Endothelial cell of umbilical vein (primary cell): ENCODE results near the gene ERG. TPM values are rescaled to one million over a fixed set of nuclear protein-coding genes. Genes with fewer than 3 reads are reported as not detected.

ENCODE experiments used
- BruUV-seq: library from RNA; stranded (reverse); fragments of 400-500 nt; replicated peaks from 2 replicates; lab custom pipeline; 2021; lab: Mats Ljungman, UMichigan
- CTCF ChIA-PET: fragments of 300-600, 350-600 bp; sonication (Branson Sonifier 250); formaldehyde crosslinking; loops from one replicate; lab custom pipeline; 2021; ENCODE audit warnings: antibody characterized with exemption, inconsistent platforms; lab: Charles Lee
- POLR2A ChIA-PET: fragments of 300-600, 350-600 bp; sonication (Branson Sonifier 250); formaldehyde crosslinking; loops from one replicate; lab custom pipeline; 2021; ENCODE audit warnings: antibody characterized with exemption, inconsistent platforms; lab: Charles Lee
- DNase-seq: peaks from one replicate; pipeline ENCODE4 v3.0.0-alpha.2; 2011; ENCODE audit warnings: low read depth, low spot score
- FAIRE-seq: peaks from 2 replicates; lab custom pipeline; 2011; peaks lifted over from hg19 to GRCh38; lab: Jason Lieb, UNC
- H2AFZ ChIP-seq: 2 replicates; pipeline ENCODE4 v1.6.0; 2012; ENCODE audit warnings: low read depth, low read length, control low read depth, inconsistent platforms
- H3K27ac ChIP-seq: 2 replicates; pipeline ENCODE4 v1.5.1; 2011; ENCODE audit warnings: low read depth, mild to moderate bottlenecking, control low read depth, low read length, moderate library complexity; ENCODE audit not compliant: insufficient read depth
- H3K27me3 ChIP-seq, 2 experiments: 2 replicates each; pipeline versions ENCODE4 v1.6.0 to v1.6.1; 2011; ENCODE audit warnings: low read length in 2 of 2, mixed read lengths in 1 of 2; ENCODE audit not compliant: control insufficient read depth in 2 of 2, insufficient read depth in 2 of 2
- H3K36me3 ChIP-seq, 2 experiments: 2 replicates in 1 of 2; 3 replicates in 1 of 2; pipeline ENCODE4 v1.5.1; 2011; ENCODE audit warnings: low read length in 2 of 2, mild to moderate bottlenecking in 1 of 2, moderate library complexity in 1 of 2; ENCODE audit not compliant: control insufficient read depth in 2 of 2, insufficient read depth in 2 of 2; ENCODE audit errors: extremely low read depth in 1 of 2
- H3K4me1 ChIP-seq: 3 replicates; pipeline ENCODE4 v1.5.1; 2011; ENCODE audit warnings: mild to moderate bottlenecking, low read length; ENCODE audit not compliant: control insufficient read depth, insufficient read depth; ENCODE audit errors: extremely low read depth
- H3K4me2 ChIP-seq: 2 replicates; pipeline ENCODE4 v1.6.1; 2011; ENCODE audit warnings: low read length, control low read depth, mixed read lengths; ENCODE audit not compliant: insufficient read depth
- H3K4me3 ChIP-seq, 3 experiments: fragments of 200-600 bp in 1 of 3; sonication (generic), shearing (Covaris generic) in 1 of 3; replicated peaks in 1 of 3; 2 replicates each; pipeline ENCODE4 v1.5.1; 2011 to 2016; ENCODE audit warnings: control low read depth in 3 of 3, low read length in 3 of 3, mild to moderate bottlenecking in 2 of 3, inconsistent platforms in 1 of 3, low read depth in 1 of 3, moderate library complexity in 1 of 3; ENCODE audit not compliant: insufficient read depth in 1 of 3
- H3K79me2 ChIP-seq: 2 replicates; pipeline ENCODE4 v1.6.0; 2012; ENCODE audit warnings: low read length, inconsistent platforms; ENCODE audit not compliant: control insufficient read depth, insufficient read depth
- H3K9ac ChIP-seq: replicated peaks from 2 replicates; pipeline ENCODE3; 2011; ENCODE audit warnings: low read length, control low read depth; ENCODE audit not compliant: insufficient read depth; ENCODE audit errors: extremely low read depth
- H3K9me1 ChIP-seq: replicated peaks from 3 replicates; pipeline ENCODE4 v1.6.0; 2011; ENCODE audit warnings: mild to moderate bottlenecking, low read length; ENCODE audit not compliant: control insufficient read depth, insufficient read depth; ENCODE audit errors: extremely low read depth
- H3K9me3 ChIP-seq: replicated peaks from 2 replicates; pipeline ENCODE4 v1.5.1; 2012; ENCODE audit warnings: low read length, inconsistent platforms; ENCODE audit not compliant: control insufficient read depth, insufficient read depth
- H4K20me1 ChIP-seq: replicated peaks from 2 replicates; pipeline ENCODE3; 2011; ENCODE audit warnings: mild to moderate bottlenecking, low read length; ENCODE audit not compliant: control insufficient read depth, insufficient read depth; ENCODE audit errors: extremely low read depth
- EZH2 ChIP-seq: IDR thresholded peaks from 2 replicates; pipeline ENCODE4 v1.6.1; 2012; ENCODE audit warnings: borderline replicate concordance, low read depth, mild to moderate bottlenecking, moderate library complexity, low read length, inconsistent platforms; ENCODE audit not compliant: severe bottlenecking
- GATA2 ChIP-seq: IDR thresholded peaks from 2 replicates; pipeline ENCODE4 v1.7.0; 2011; ENCODE audit warnings: low read depth, mild to moderate bottlenecking, moderate library complexity, mixed read lengths, low read length; ENCODE audit not compliant: insufficient read length, insufficient read depth
- dilution Hi-C: fragments of 300-500 bp; cut with MboI; formaldehyde crosslinking; loops from one replicate; pipeline ENCODE4 v1.15.0; 2019; ENCODE audit warnings: low sequenced_read_pairs; ENCODE audit not compliant: extremely low pct_ligation_motif_present
- intact Hi-C: fragments of 100-400 bp; cut with micrococcal nuclease; formaldehyde crosslinking; loops from one replicate; pipeline ENCODE4 v1.10.0; 2022
- polyA plus RNA-seq, 4 experiments: library from polyadenylated mRNA; depleted of rRNA in 3 of 4; stranded (reverse) in 3 of 4; unstranded in 1 of 4; fragments of >200 nt; gene quantifications; 2 replicates each; pipeline versions ENCODE4 v1.2.1 to v1.2.3, GENCODE V29; 2011 to 2012; ENCODE audit warnings: missing spikeins in 1 of 4
- total RNA-seq: library from RNA; stranded (reverse); gene quantifications from 2 replicates; pipeline ENCODE4 v1.2.3, GENCODE V29; 2021
- TF ChIP-seq, protein P1 (sequence below), 2 donors: IDR thresholded peaks; 1 replicate in 1 of 2; 2 replicates in 1 of 2; pipeline ENCODE4 v1.5.1; 2011; ENCODE audit warnings: low read length in 2 of 2, mild to moderate bottlenecking in 2 of 2, moderate library complexity in 2 of 2, control low read depth in 1 of 2, inconsistent platforms in 1 of 2, low read depth in 1 of 2; ENCODE audit not compliant: insufficient read depth in 1 of 2; ENCODE audit errors: extremely low read depth in 1 of 2

The ERG gene
- total and polyA plus RNA-seq, 2 donors (not counting 3 experiments of a cell fraction or from before 2014, with no cell fraction given), result 173 to 210 TPM

DNA sequence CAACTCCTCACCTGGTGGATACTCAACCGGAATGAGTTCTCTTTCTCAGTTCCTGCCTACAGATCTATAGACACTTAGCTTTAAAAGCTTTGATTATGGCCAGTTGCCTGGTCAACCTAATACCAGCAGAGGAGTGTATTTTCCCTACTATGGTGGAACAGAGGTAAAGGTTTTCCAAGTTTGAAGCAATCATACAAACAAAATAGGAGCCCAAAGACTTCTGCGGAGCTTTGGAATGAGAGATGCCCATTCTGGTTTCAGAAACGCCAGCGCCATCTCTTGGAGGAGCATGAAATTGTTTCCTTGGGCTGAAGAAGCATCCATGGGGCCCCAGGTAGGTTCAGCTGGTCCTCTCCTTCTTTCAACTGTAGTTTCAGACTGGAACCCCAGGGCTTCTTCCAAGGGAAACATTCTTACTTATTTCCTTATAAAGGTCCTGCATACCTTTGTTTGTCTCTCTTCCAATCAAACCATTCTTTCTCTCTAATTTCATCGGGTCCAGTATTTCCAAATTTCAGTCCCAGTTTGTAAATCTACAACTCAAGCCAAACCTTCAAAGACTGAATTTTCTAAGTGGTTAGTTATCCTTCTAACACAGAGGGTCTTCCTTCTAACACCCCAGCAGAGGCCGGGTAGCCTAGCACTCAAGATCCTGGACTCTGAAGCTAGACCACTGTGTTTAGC lies 145.6 kb downstream of the ERG start:
- Histone ChIP-seq H3K36me3 (no peaks in the 10 kb centered on the region), H3K4me3 (no peak overlapping the region), H2AFZ (peak overlapping the region; percentile 61), H3K9ac (peak overlapping the region; percentile 36), H3K27me3 (no peaks in the 10 kb centered on the region), H4K20me1 (no peaks in the 10 kb centered on the region), H3K9me3 (no peaks in the 10 kb centered on the region), H3K79me2 (no peaks in the 10 kb centered on the region), H3K4me1 (peaks cover 14% of the 10 kb centered on the region), H3K27ac (peak overlapping the region; percentile 69), H3K4me2 (peak overlapping the region; percentile 41), H3K9me1 (no peaks in the 10 kb centered on the region)
- TF ChIP-seq, protein P1, sequence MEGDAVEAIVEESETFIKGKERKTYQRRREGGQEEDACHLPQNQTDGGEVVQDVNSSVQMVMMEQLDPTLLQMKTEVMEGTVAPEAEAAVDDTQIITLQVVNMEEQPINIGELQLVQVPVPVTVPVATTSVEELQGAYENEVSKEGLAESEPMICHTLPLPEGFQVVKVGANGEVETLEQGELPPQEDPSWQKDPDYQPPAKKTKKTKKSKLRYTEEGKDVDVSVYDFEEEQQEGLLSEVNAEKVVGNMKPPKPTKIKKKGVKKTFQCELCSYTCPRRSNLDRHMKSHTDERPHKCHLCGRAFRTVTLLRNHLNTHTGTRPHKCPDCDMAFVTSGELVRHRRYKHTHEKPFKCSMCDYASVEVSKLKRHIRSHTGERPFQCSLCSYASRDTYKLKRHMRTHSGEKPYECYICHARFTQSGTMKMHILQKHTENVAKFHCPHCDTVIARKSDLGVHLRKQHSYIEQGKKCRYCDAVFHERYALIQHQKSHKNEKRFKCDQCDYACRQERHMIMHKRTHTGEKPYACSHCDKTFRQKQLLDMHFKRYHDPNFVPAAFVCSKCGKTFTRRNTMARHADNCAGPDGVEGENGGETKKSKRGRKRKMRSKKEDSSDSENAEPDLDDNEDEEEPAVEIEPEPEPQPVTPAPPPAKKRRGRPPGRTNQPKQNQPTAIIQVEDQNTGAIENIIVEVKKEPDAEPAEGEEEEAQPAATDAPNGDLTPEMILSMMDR (IDR thresholded peaks at IDR 0.05; ENCODE audit: extremely low read depth in 1 of 2, insufficient read depth in 1 of 2, low read depth in 1 of 2, low read length in 2 of 2), result peak; percentile 78 to 79
- TF ChIP-seq EZH2, result peak; percentile 32
- no peak for TF ChIP-seq GATA2
- peak; percentile 94 for FAIRE-seq
- DNase-seq, result peak; percentile 76
- no TSS peak for BruUV-seq
- dilution Hi-C loops, result loop anchor here (10.0 kb wide), 1 partner anchor 188 kb away; no protein-coding TSS in a partner anchor
- intact Hi-C loops, result loop anchor here (1.0 to 10.0 kb wide), 7 partner anchors 46 to 652 kb away; partner anchors contain the start of gene KCNJ6
- CTCF ChIA-PET, result interaction anchor here (0.6 to 9.7 kb wide), 52 partner anchors 9 to 678 kb away, joined by 3 to 740 read pairs (median 6); no protein-coding TSS in a partner anchor
- POLR2A ChIA-PET, result interaction anchor here (0.5 to 1.8 kb wide), 2 partner anchors 182 to 275 kb away, joined by 4 to 6 read pairs; no protein-coding TSS in a partner anchor
